Posterior vena cava (tissue), 2 donors: ENCODE results near the gene KRT81. TPM values are rescaled to one million over a fixed set of nuclear protein-coding genes. Genes with fewer than 3 reads are reported as not detected.
A peak's percentile ranks its signal among the peaks of the same experiment; 100 is the strongest.
"Not testable (repeated sequence)": the region's sequence is repeated elsewhere in the genome, so short reads cannot be mapped to it uniquely, and the experiment has no call there.

Source experiments
- DNase-seq: peaks from one replicate; pipeline ENCODE4 v3.0.0-alpha.2; 2020; ENCODE audit warnings: low spot score
- intact Hi-C, 2 donors: fragments of 100-400 bp; cut with DNase I; formaldehyde crosslinking; loops; one replicate each; pipeline versions ENCODE4 v1.14.1 to v1.14.2; 2022 to 2023
- total RNA-seq, 2 donors: library from RNA; stranded (reverse); fragmentation: NEBNext Ultra II Directional; extraction: Animal tissue kit (Norgen Biotek cat#: 25700); gene quantifications; one replicate each; pipeline ENCODE4 v1.2.1, GENCODE V29; 2021
- donor health status: DM: yes; HTN: yes; CAD: no.
- donor health status: DM: yes; HTN: yes; CAD: no.

KRT81 gene
- total RNA-seq, 2 donors from 2014 or later = not detected

GRCh38 chr12:52259657-52260243, 31.6 kb downstream of the KRT81 start:
- peak; percentile 50 for DNase-seq
- intact Hi-C loops = no loop called here

- intact Hi-C loops = no loop called here
- DNase-seq = peak; percentile 84
Observed at GRCh38 chr12:52258335-52258901, 32.9 kb downstream of the KRT81 start.

GRCh38 chr12:52257922-52258321, 33.4 kb downstream of the KRT81 start:
- intact Hi-C loops = not testable (repeated sequence)
- DNase-seq = peak; percentile 34

GRCh38 chr12:52257074-52257551, 34.2 kb downstream of the KRT81 start:
- intact Hi-C loops = no loop called here
- DNase-seq = peak; percentile 75

GRCh38 chr12:52256584-52256935, 34.8 kb downstream of the KRT81 start:
- intact Hi-C loops = no loop called here
- DNase-seq = peak; percentile 10

- peak; percentile 62 for DNase-seq
Observed at GRCh38 chr12:52255926-52256583, 35.3 kb downstream of the KRT81 start.

GRCh38 chr12:52254965-52255751, 36.2 kb downstream of the KRT81 start:
- DNase-seq = peak; percentile 45
- intact Hi-C loops = no loop called here

More at GRCh38 chr12:52255926-52256583, 35.3 kb downstream of the KRT81 start:
- intact Hi-C loops = no loop called here

GRCh38 chr12:52254180-52254964, 37.0 kb downstream of the KRT81 start:
- peak; percentile 38 for DNase-seq
- intact Hi-C loops = no loop called here

GRCh38 chr12:52253391-52254179, 37.7 kb downstream of the KRT81 start:
- peak; percentile 68 for DNase-seq
- intact Hi-C loops = no loop called here

- peak; percentile 14 for DNase-seq
- intact Hi-C loops = no loop called here
Observed at GRCh38 chr12:52252728-52253343, 38.5 kb downstream of the KRT81 start.

GRCh38 chr12:52252175-52252615, 39.1 kb downstream of the KRT81 start:
- intact Hi-C loops = not testable (repeated sequence)
- peak; percentile 49 for DNase-seq

- intact Hi-C loops = no loop called here
- DNase-seq = no peak
Observed at GRCh38 chr12:52251367-52252051, 39.8 kb downstream of the KRT81 start.

- intact Hi-C loops = no loop called here
- peak; percentile 73 for DNase-seq
Observed at GRCh38 chr12:52250048-52250990, 41.0 kb downstream of the KRT81 start.

- peak; percentile 29 for DNase-seq
- intact Hi-C loops = no loop called here
Observed at GRCh38 chr12:52249511-52250047, 41.8 kb downstream of the KRT81 start.

- intact Hi-C loops = no loop called here
- no peak for DNase-seq
Observed at GRCh38 chr12:52248541-52249461, 42.5 kb downstream of the KRT81 start.
